Upper lobe of right lung (tissue), 1 donor: ENCODE data around the gene NTM. TPM values are rescaled to one million over a fixed set of nuclear protein-coding genes. Genes with fewer than 3 reads are reported as not detected.

Experiments
- ATAC-seq: fragments of 200-7000 bp; cut with Tn5 transposase; one replicate; pipeline ENCODE4 v1.9.1; 2020; ENCODE audit warnings: mild to moderate bottlenecking, moderate library complexity
- DNase-seq: peaks from one replicate; pipeline ENCODE4 v3.0.0-alpha.2; 2020
- H3K27ac ChIP-seq: fragments of 200-600 bp; one replicate; pipeline ENCODE4 v1.8.0; 2022
- H3K27me3 ChIP-seq: fragments of 200-600 bp; one replicate; pipeline ENCODE4 v1.8.0; 2022; ENCODE audit warnings: mild to moderate bottlenecking
- H3K36me3 ChIP-seq: fragments of 200-600 bp; one replicate; pipeline ENCODE4 v1.8.0; 2022
- H3K4me1 ChIP-seq: fragments of 200-600 bp; one replicate; pipeline ENCODE4 v1.8.0; 2022
- H3K4me3 ChIP-seq: fragments of 200-600 bp; one replicate; pipeline ENCODE4 v1.8.0; 2022; ENCODE audit warnings: mild to moderate bottlenecking
- H3K9me3 ChIP-seq: fragments of 200-600 bp; one replicate; pipeline ENCODE4 v1.8.0; 2022
- intact Hi-C: fragments of 100-400 bp; cut with DNase I; formaldehyde crosslinking; loops from one replicate; pipeline ENCODE4 v1.11.0; 2022
- total RNA-seq: library from RNA; stranded (reverse); fragmentation: NEBNext Ultra II Directional; extraction: Animal tissue kit (Norgen Biotek cat#: 25700); gene quantifications from one replicate; pipeline ENCODE4 v1.2.1, GENCODE V29; 2021
- TF ChIP-seq, protein P1 (sequence below): fragments of 200-600 bp; IDR thresholded peaks from one replicate; pipeline ENCODE4 v1.8.0; 2022; ENCODE audit warnings: antibody characterized with exemption
- donor health status: DM: no; HTN: yes; CAD: no; lungs with severe emphysema.

NTM gene
- total RNA-seq, 1 donor from 2014 or later, result 3.7 TPM

GRCh38 chr11:131924001-131924400, 553.6 kb downstream of the NTM start:
- ATAC-seq (peak; percentile 24), DNase-seq (no peak)
- intact Hi-C loops, result no loop called here

GRCh38 chr11:131924457-131925201, 554.2 kb downstream of the NTM start:
- Histone ChIP-seq H3K27me3 (no peaks in the 10 kb centered on the region), H3K27ac (no peak overlapping the region), H3K36me3 (no peaks in the 10 kb centered on the region), H3K4me1 (peaks cover 3% of the 10 kb centered on the region), H3K4me3 (no peak overlapping the region), H3K9me3 (no peaks in the 10 kb centered on the region)
- DNase-seq, result no peak
- intact Hi-C loops, result no loop called here
- TF ChIP-seq, protein P1, sequence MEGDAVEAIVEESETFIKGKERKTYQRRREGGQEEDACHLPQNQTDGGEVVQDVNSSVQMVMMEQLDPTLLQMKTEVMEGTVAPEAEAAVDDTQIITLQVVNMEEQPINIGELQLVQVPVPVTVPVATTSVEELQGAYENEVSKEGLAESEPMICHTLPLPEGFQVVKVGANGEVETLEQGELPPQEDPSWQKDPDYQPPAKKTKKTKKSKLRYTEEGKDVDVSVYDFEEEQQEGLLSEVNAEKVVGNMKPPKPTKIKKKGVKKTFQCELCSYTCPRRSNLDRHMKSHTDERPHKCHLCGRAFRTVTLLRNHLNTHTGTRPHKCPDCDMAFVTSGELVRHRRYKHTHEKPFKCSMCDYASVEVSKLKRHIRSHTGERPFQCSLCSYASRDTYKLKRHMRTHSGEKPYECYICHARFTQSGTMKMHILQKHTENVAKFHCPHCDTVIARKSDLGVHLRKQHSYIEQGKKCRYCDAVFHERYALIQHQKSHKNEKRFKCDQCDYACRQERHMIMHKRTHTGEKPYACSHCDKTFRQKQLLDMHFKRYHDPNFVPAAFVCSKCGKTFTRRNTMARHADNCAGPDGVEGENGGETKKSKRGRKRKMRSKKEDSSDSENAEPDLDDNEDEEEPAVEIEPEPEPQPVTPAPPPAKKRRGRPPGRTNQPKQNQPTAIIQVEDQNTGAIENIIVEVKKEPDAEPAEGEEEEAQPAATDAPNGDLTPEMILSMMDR, result no peak
- no peak for ATAC-seq

More at GRCh38 chr11:131924001-131924400, 553.6 kb downstream of the NTM start:
- TF ChIP-seq, protein P1, result no peak
- Histone ChIP-seq H3K27me3 (no peaks in the 10 kb centered on the region), H3K4me3 (no peak overlapping the region), H3K4me1 (peaks cover 3% of the 10 kb centered on the region), H3K27ac (no peak overlapping the region), H3K36me3 (no peaks in the 10 kb centered on the region), H3K9me3 (no peaks in the 10 kb centered on the region)

GRCh38 chr11:131925829-131926228, 555.4 kb downstream of the NTM start:
- no peaks in the 10 kb centered on the region for H3K36me3 ChIP-seq
- ATAC-seq, result no peak
- no peak for DNase-seq
- TF ChIP-seq, protein P1, result no peak
- no peak overlapping the region for H3K27ac ChIP-seq
- H3K4me3 ChIP-seq, result no peak overlapping the region
- intact Hi-C loops, result no loop called here
- no peaks in the 10 kb centered on the region for H3K27me3 ChIP-seq
- no peaks in the 10 kb centered on the region for H3K9me3 ChIP-seq
- peaks cover 3% of the 10 kb centered on the region for H3K4me1 ChIP-seq

DNA sequence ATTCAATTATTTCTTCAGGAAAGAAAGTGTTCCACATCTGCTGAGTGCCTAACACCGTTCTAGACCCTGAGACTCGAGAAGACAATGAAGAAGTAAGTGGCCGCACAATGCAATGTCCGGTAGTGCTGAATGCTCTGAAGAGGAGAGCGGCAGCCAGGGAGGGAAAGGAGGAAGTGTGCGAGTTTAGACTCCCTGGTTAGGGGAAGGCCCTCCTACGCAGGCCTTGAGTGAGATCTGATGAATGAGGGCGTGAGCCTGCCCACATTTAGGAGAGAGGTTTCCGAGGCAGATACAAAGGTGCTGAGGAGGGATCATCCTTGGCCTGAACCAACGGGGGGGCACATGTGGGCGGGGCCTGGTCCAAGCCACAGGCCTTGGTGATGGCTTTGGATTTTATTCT, 558.6 kb downstream of the NTM start:
- H3K4me3 ChIP-seq, result no peak overlapping the region
- no peaks in the 10 kb centered on the region for H3K36me3 ChIP-seq
- H3K9me3 ChIP-seq, result no peaks in the 10 kb centered on the region
- no peaks in the 10 kb centered on the region for H3K27me3 ChIP-seq
- TF ChIP-seq, protein P1, result no peak
- DNase-seq (peak; percentile 64), ATAC-seq (peak; percentile 91)
- intact Hi-C loops, result no loop called here
- no peak overlapping the region for H3K27ac ChIP-seq
- no peaks in the 10 kb centered on the region for H3K4me1 ChIP-seq

GRCh38 chr11:131932584-131933325, 562.3 kb downstream of the NTM start:
- no peaks in the 10 kb centered on the region for H3K27me3 ChIP-seq
- no peak for ATAC-seq
- no peaks in the 10 kb centered on the region for H3K9me3 ChIP-seq
- H3K4me3 ChIP-seq, result no peak overlapping the region
- H3K4me1 ChIP-seq, result no peaks in the 10 kb centered on the region
- intact Hi-C loops, result no loop called here
- DNase-seq, result no peak
- TF ChIP-seq, protein P1, result no peak
- no peaks in the 10 kb centered on the region for H3K36me3 ChIP-seq
- no peak overlapping the region for H3K27ac ChIP-seq
